ENCODE data around the gene CHTF18.

Gene CHTF18

GRCh38 chr16:799111-799947 lies 10.9 kb downstream of the CHTF18 start:
- Histone ChIP-seq H3K27me3 (replicated peaks; ENCODE audit: control insufficient read depth, insufficient read depth, low read length) (no peaks in the 10 kb centered on the region; the same call in 1 of the 2 replicates), H3K36me3 (ENCODE audit: control insufficient read depth, insufficient read depth, low read length) (peaks cover 3% of the 10 kb centered on the region), H3K4me3 (replicated peaks; ENCODE audit: low read depth, low read length) (no peak overlapping the region)
- no peak for DNase-seq (ENCODE audit: extremely low read depth, insufficient read length)
- TF ChIP-seq CTCF (IDR thresholded peaks at IDR 0.05; ENCODE audit: insufficient read depth, low read length, poor library complexity, severe bottlenecking) = no peak

GRCh38 chr16:799948-800833 lies 11.8 kb downstream of the CHTF18 start, which contains the start of gene GNG13:
Gene GNG13 (minus strand): TSS chr16:800734. CDS start chr16:799077, 1,657 bp downstream.
- no peak for DNase-seq (ENCODE audit: extremely low read depth, insufficient read length)
- Histone ChIP-seq H3K27me3 (replicated peaks; ENCODE audit: control insufficient read depth, insufficient read depth, low read length) (no peaks in the 10 kb centered on the region; the same call in 1 of the 2 replicates), H3K36me3 (ENCODE audit: control insufficient read depth, insufficient read depth, low read length) (peaks cover 2% of the 10 kb centered on the region), H3K4me3 (replicated peaks; ENCODE audit: low read depth, low read length) (no peak within 1 kb of the TSS)
- TF ChIP-seq CTCF (IDR thresholded peaks at IDR 0.05; ENCODE audit: insufficient read depth, low read length, poor library complexity, severe bottlenecking) = no peak

GRCh38 chr16:800834-801511 lies 12.6 kb downstream of the CHTF18 start:
- Histone ChIP-seq H3K27me3 (replicated peaks; ENCODE audit: control insufficient read depth, insufficient read depth, low read length) (no peaks in the 10 kb centered on the region; the same call in 1 of the 2 replicates), H3K36me3 (ENCODE audit: control insufficient read depth, insufficient read depth, low read length) (peaks cover 2% of the 10 kb centered on the region), H3K4me3 (replicated peaks; ENCODE audit: low read depth, low read length) (no peak overlapping the region)
- DNase-seq (ENCODE audit: extremely low read depth, insufficient read length) = no peak
- TF ChIP-seq CTCF (IDR thresholded peaks at IDR 0.05; ENCODE audit: insufficient read depth, low read length, poor library complexity, severe bottlenecking) = no peak

- Histone ChIP-seq H3K27me3 (replicated peaks; ENCODE audit: control insufficient read depth, insufficient read depth, low read length) (no peaks in the 10 kb centered on the region; the same call in 1 of the 2 replicates), H3K4me3 (replicated peaks; ENCODE audit: low read depth, low read length) (no peak overlapping the region), H3K36me3 (ENCODE audit: control insufficient read depth, insufficient read depth, low read length) (peaks cover 2% of the 10 kb centered on the region; the same call in 1 of the 2 replicates)
- no peak for TF ChIP-seq CTCF (IDR thresholded peaks at IDR 0.05; ENCODE audit: insufficient read depth, low read length, poor library complexity, severe bottlenecking)
- no peak for DNase-seq (ENCODE audit: extremely low read depth, insufficient read length)
These were observed 13.4 kb downstream of the CHTF18 start for GRCh38 chr16:801584-802363.

GRCh38 chr16:802461-802860 lies 14.0 kb downstream of the CHTF18 start:
- Histone ChIP-seq H3K36me3 (ENCODE audit: control insufficient read depth, insufficient read depth, low read length) (no peaks in the 10 kb centered on the region; the same call in 1 of the 2 replicates), H3K4me3 (replicated peaks; ENCODE audit: low read depth, low read length) (no peak overlapping the region), H3K27me3 (replicated peaks; ENCODE audit: control insufficient read depth, insufficient read depth, low read length) (no peaks in the 10 kb centered on the region; the same call in 1 of the 2 replicates)
- DNase-seq (ENCODE audit: extremely low read depth, insufficient read length) = no peak
- no peak for TF ChIP-seq CTCF (IDR thresholded peaks at IDR 0.05; ENCODE audit: insufficient read depth, low read length, poor library complexity, severe bottlenecking)
